ENCODE measurements around the gene UBALD1. TPM values are rescaled to one million over a fixed set of nuclear protein-coding genes. Genes with fewer than 3 reads are reported as not detected.

The UBALD1 gene
- total and polyA plus RNA-seq, 2 donors (not counting 3 experiments of a cell fraction or from before 2014, with no cell fraction given), result 24.8 to 41.6 TPM

DNA sequence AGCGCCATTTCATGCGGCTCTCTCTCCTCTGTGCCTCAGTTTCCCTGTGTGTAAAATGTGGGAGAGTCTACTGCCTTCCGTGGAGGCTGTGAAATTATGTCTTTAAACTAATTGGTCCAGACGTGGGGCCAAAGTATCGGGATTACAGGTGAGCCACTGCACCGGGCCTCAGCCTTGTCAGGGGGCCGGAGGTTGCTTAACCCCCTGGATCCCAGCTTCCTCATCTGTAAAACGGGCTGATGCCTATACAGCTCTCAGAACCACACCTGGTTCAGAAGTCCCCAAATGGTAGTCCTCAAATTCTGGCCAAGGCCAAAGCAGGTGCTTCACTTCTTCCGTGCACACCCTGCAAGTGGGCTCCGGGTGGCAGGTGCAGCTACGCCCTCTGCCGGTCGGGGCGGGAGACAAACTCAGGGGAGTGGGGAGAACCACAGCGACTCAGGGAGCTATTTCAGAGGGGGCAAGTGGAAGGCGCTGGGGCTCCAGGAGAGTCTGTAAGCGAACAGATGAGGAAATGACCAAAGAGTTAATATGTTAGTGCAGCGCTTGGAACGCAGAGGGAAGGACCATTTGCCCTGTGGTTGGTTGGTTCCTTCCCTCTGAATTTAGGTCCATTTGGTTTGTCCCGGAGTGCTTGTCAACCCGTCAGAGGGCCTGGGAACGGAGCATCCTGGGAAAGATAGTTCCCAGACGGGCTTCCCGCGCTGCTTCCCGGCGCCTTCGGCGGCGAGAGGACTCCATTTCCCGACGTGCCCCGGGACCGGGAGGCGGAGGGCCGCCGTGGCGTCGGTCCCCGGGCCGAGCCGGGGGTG, 9.5 kb upstream of the UBALD1 start, which contains the start of gene MGRN1:
Gene MGRN1 (plus strand): TSS at position 812 of the 812 bp plus-strand sequence. CDS start 135 bp downstream, outside the sequence.
- Histone ChIP-seq H3K4me1 (ENCODE audit: control insufficient read depth, extremely low read depth, insufficient read depth, low read length) (peaks cover 10% of the 10 kb centered on the region), H3K27ac (ENCODE audit: insufficient read depth, low read depth, low read length) (peak within 1 kb of the TSS; percentile 80), H3K36me3 (ENCODE audit: control insufficient read depth in 2 of 2, extremely low read depth in 1 of 2, insufficient read depth in 2 of 2, low read length in 2 of 2) (no peaks in the 10 kb centered on the region), H3K4me3 (replicated peaks in 1 of 3; ENCODE audit: insufficient read depth in 1 of 3, low read depth in 1 of 3, low read length in 3 of 3) (peak within 1 kb of the TSS; percentile 64 to 77 (median 69)), H3K4me2 (ENCODE audit: insufficient read depth, low read length) (peak within 1 kb of the TSS; percentile 87), H3K9ac (replicated peaks; ENCODE audit: extremely low read depth, insufficient read depth, low read length) (peak within 1 kb of the TSS; percentile 90), H3K79me2 (ENCODE audit: control insufficient read depth, insufficient read depth, low read length) (peaks cover 40% of the 10 kb centered on the region), H3K9me1 (replicated peaks; ENCODE audit: control insufficient read depth, extremely low read depth, insufficient read depth, low read length) (no peaks in the 10 kb centered on the region), H2AFZ (ENCODE audit: low read depth, low read length) (peak within 1 kb of the TSS; percentile 89), H3K27me3 (ENCODE audit: control insufficient read depth in 2 of 2, insufficient read depth in 2 of 2, low read length in 2 of 2) (no peaks in the 10 kb centered on the region), H4K20me1 (replicated peaks; ENCODE audit: control insufficient read depth, extremely low read depth, insufficient read depth, low read length) (no peaks in the 10 kb centered on the region), H3K9me3 (replicated peaks; ENCODE audit: control insufficient read depth, insufficient read depth, low read length) (no peaks in the 10 kb centered on the region)
- DNase-seq (ENCODE audit: low read depth, low spot score) (peak; percentile 99), FAIRE-seq (peak; percentile 96)
- CTCF ChIA-PET, result interaction anchor here (0.6 to 1.8 kb wide), 20 partner anchors 8 to 332 kb away, joined by 3 to 16 read pairs (median 5); partner anchors contain the start of genes ANKS3 and DNAAF8
- POLR2A ChIA-PET, result interaction anchor here (2.4 kb wide), 1 partner anchor 8 kb away, joined by 10 read pairs; no protein-coding TSS in a partner anchor
- no TSS peak for BruUV-seq (replicated peaks)
- intact Hi-C loops (cut with micrococcal nuclease) (loop anchor here (1.0 to 2.0 kb wide), 3 partner anchors 8 to 69 kb away; partner anchors contain the start of gene NUDT16L1), dilution Hi-C loops (cut with MboI; ENCODE audit: extremely low pct_ligation_motif_present, low sequenced_read_pairs) (no loop called here)
- TF ChIP-seq FOS (IDR thresholded peaks at IDR 0.05; ENCODE audit: borderline replicate concordance, insufficient read depth, low read length), result no peak
- TF ChIP-seq GATA2 (IDR thresholded peaks at IDR 0.05; ENCODE audit: insufficient read depth, insufficient read length, low read depth, low read length), result no peak
- TF ChIP-seq JUN (IDR thresholded peaks at IDR 0.05; ENCODE audit: borderline replicate concordance, insufficient read depth, insufficient read length, low read depth), result no peak
- TF ChIP-seq, protein P1, sequence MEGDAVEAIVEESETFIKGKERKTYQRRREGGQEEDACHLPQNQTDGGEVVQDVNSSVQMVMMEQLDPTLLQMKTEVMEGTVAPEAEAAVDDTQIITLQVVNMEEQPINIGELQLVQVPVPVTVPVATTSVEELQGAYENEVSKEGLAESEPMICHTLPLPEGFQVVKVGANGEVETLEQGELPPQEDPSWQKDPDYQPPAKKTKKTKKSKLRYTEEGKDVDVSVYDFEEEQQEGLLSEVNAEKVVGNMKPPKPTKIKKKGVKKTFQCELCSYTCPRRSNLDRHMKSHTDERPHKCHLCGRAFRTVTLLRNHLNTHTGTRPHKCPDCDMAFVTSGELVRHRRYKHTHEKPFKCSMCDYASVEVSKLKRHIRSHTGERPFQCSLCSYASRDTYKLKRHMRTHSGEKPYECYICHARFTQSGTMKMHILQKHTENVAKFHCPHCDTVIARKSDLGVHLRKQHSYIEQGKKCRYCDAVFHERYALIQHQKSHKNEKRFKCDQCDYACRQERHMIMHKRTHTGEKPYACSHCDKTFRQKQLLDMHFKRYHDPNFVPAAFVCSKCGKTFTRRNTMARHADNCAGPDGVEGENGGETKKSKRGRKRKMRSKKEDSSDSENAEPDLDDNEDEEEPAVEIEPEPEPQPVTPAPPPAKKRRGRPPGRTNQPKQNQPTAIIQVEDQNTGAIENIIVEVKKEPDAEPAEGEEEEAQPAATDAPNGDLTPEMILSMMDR (IDR thresholded peaks at IDR 0.05; ENCODE audit: extremely low read depth in 1 of 2, insufficient read depth in 1 of 2, low read depth in 1 of 2, low read length in 2 of 2), result peak; percentile 93 to 94
- TF ChIP-seq POLR2A (IDR thresholded peaks at IDR 0.05; ENCODE audit: low read depth, low read length), result no peak
